H1 (cell line): ENCODE results near the gene CLIP3. TPM values are rescaled to one million over a fixed set of nuclear protein-coding genes. Genes with fewer than 3 reads are reported as not detected.

ENCODE experiments used
- CTCF ChIA-PET: fragments of 300-600 bp; sonication (Branson Sonifier 250); formaldehyde crosslinking; loops from one replicate; lab custom pipeline; 2021; ENCODE audit not compliant: partially characterized antibody; lab: Charles Lee
- POLR2A ChIA-PET: fragments of 300-600 bp; sonication (Branson Sonifier 250); formaldehyde crosslinking; loops from one replicate; lab custom pipeline; 2021; ENCODE audit warnings: inconsistent platforms; ENCODE audit not compliant: partially characterized antibody; lab: Charles Lee
- DNase-seq, 2 experiments: peaks; one replicate each; pipeline versions ENCODE4 v3.0.0 to v3.0.0-alpha.2; 2010 to 2022; ENCODE audit warnings: low spot score in 2 of 2, low read depth in 1 of 2, mixed read lengths in 1 of 2
- FAIRE-seq: peaks from 2 replicates; lab custom pipeline; 2011; peaks lifted over from hg19 to GRCh38; lab: Jason Lieb, UNC
- H2AFZ ChIP-seq: 2 replicates; pipeline ENCODE4 v1.8.1; 2012; ENCODE audit warnings: low read length, inconsistent platforms
- H2AK5ac ChIP-seq: 2 replicates; pipeline ENCODE4 v1.6.1; 2013; ENCODE audit warnings: low read depth, low read length
- H2BK120ac ChIP-seq: replicated peaks from 2 replicates; pipeline ENCODE3; 2013; ENCODE audit warnings: low read depth, low read length, inconsistent platforms
- H2BK12ac ChIP-seq: 2 replicates; pipeline ENCODE4 v1.6.1; 2013; ENCODE audit warnings: low read depth, low read length
- H2BK15ac ChIP-seq: 2 replicates; pipeline ENCODE4 v1.6.1; 2013; ENCODE audit warnings: low read length
- H2BK20ac ChIP-seq: 2 replicates; pipeline ENCODE4 v1.6.1; 2013; ENCODE audit warnings: low read length
- H2BK5ac ChIP-seq: 2 replicates; pipeline ENCODE4 v1.6.1; 2013; ENCODE audit warnings: low read depth, low read length
- H3K14ac ChIP-seq: 2 replicates; pipeline ENCODE4 v1.6.1; 2013; ENCODE audit warnings: inconsistent platforms; ENCODE audit not compliant: insufficient read length
- H3K18ac ChIP-seq: 2 replicates; pipeline ENCODE4 v1.6.1; 2013; ENCODE audit warnings: low read length; ENCODE audit errors: extremely low read depth
- H3K23ac ChIP-seq: 2 replicates; pipeline ENCODE4 v1.6.1; 2013; ENCODE audit warnings: inconsistent platforms; ENCODE audit not compliant: insufficient read length
- H3K23me2 ChIP-seq: 2 replicates; pipeline ENCODE4 v1.6.1; 2013; ENCODE audit warnings: low read depth, low read length
- H3K27ac ChIP-seq: 2 replicates; pipeline ENCODE4 v1.6.1; 2011; ENCODE audit warnings: low read depth, low read length, inconsistent platforms
- H3K27me3 ChIP-seq, 4 experiments: replicated peaks in 1 of 4; 1 replicate in 1 of 4; 2 replicates in 3 of 4; pipeline versions ENCODE4 v1.6.1 to v1.8.1; 2011 to 2013; ENCODE audit warnings: low read length in 3 of 4, mild to moderate bottlenecking in 3 of 4, inconsistent platforms in 2 of 4, mixed read lengths in 2 of 4, moderate library complexity in 1 of 4; ENCODE audit not compliant: control insufficient read depth in 3 of 4, insufficient read depth in 3 of 4; ENCODE audit errors: extremely low read depth in 1 of 4
- H3K36me3 ChIP-seq, 4 experiments: 2 replicates each; pipeline versions ENCODE4 v1.6.1 to v1.8.1; 2011 to 2013; ENCODE audit warnings: mild to moderate bottlenecking in 4 of 4, low read length in 3 of 4, moderate library complexity in 2 of 4, control low read depth in 1 of 4, inconsistent platforms in 1 of 4; ENCODE audit not compliant: insufficient read depth in 4 of 4, control insufficient read depth in 2 of 4
- H3K4ac ChIP-seq: replicated peaks from 2 replicates; pipeline ENCODE3; 2013; ENCODE audit warnings: low read length, low read depth, mixed read lengths, inconsistent platforms; ENCODE audit not compliant: insufficient read length
- H3K4me1 ChIP-seq, 4 experiments: replicated peaks in 1 of 4; 1 replicate in 1 of 4; 2 replicates in 3 of 4; pipeline versions ENCODE4 v1.6.1 to v1.8.1; 2011 to 2013; ENCODE audit warnings: low read length in 3 of 4, inconsistent platforms in 2 of 4, mixed read lengths in 1 of 4; ENCODE audit not compliant: insufficient read depth in 4 of 4, control insufficient read depth in 3 of 4
- H3K4me2 ChIP-seq, 2 experiments: 2 replicates each; pipeline versions ENCODE4 v1.6.1 to v1.8.1; 2011 to 2013; ENCODE audit warnings: low read depth in 2 of 2, low read length in 2 of 2, control low read depth in 1 of 2, inconsistent platforms in 1 of 2, mild to moderate bottlenecking in 1 of 2; ENCODE audit not compliant: insufficient read depth in 1 of 2
- H3K4me3 ChIP-seq, 4 experiments: fragments of 200-600, 300-600 bp in 1 of 4; sonication (generic), shearing (Covaris generic), sonication (Bioruptor Twin) in 1 of 4; 2 replicates each; pipeline versions ENCODE4 v1.5.1 to v1.8.1; 2011 to 2016; ENCODE audit warnings: low read length in 4 of 4, low read depth in 3 of 4, control low read depth in 2 of 4, inconsistent platforms in 2 of 4, mild to moderate bottlenecking in 2 of 4, mixed read lengths in 1 of 4, moderate library complexity in 1 of 4; ENCODE audit not compliant: insufficient read depth in 2 of 4; ENCODE audit errors: extremely low read depth in 1 of 4
- H3K56ac ChIP-seq: replicated peaks from 2 replicates; pipeline ENCODE3; 2013; ENCODE audit warnings: low read depth, mild to moderate bottlenecking, mixed read lengths, low read length, inconsistent platforms; ENCODE audit not compliant: insufficient read length
- H3K79me1 ChIP-seq: 2 replicates; pipeline ENCODE4 v1.6.1; 2013; ENCODE audit warnings: low read depth, low read length, control low read depth
- H3K79me2 ChIP-seq, 2 experiments: 2 replicates each; pipeline versions ENCODE4 v1.6.1 to v1.8.1; 2012 to 2013; ENCODE audit warnings: low read length in 2 of 2, mild to moderate bottlenecking in 2 of 2, inconsistent platforms in 1 of 2; ENCODE audit not compliant: insufficient read depth in 2 of 2, control insufficient read depth in 1 of 2
- H3K9ac ChIP-seq, 4 experiments: replicated peaks in 1 of 4; 1 replicate in 1 of 4; 2 replicates in 3 of 4; pipeline versions ENCODE4 v1.6.1 to v1.8.1; 2011 to 2013; ENCODE audit warnings: low read depth in 3 of 4, low read length in 3 of 4, control low read depth in 2 of 4, mild to moderate bottlenecking in 2 of 4, moderate library complexity in 2 of 4, inconsistent platforms in 1 of 4; ENCODE audit errors: extremely low read depth in 1 of 4
- H3K9me3 ChIP-seq, 2 experiments: 2 replicates each; pipeline versions ENCODE4 v1.6.1 to v1.8.1; 2012 to 2013; ENCODE audit warnings: mild to moderate bottlenecking in 2 of 2, moderate library complexity in 2 of 2, control low read depth in 1 of 2, inconsistent platforms in 1 of 2, low read depth in 1 of 2, low read length in 1 of 2, mixed read lengths in 1 of 2; ENCODE audit not compliant: insufficient read depth in 2 of 2
- H4K20me1 ChIP-seq, 2 experiments: replicated peaks in 1 of 2; 2 replicates each; pipeline versions ENCODE3 to v1.8.1; 2011 to 2013; ENCODE audit warnings: inconsistent platforms in 2 of 2, low read length in 2 of 2, mild to moderate bottlenecking in 1 of 2; ENCODE audit not compliant: insufficient read depth in 2 of 2, control insufficient read depth in 1 of 2
- H4K5ac ChIP-seq: 2 replicates; pipeline ENCODE4 v1.6.1; 2013; ENCODE audit warnings: low read length, low read depth, mixed read lengths, inconsistent platforms; ENCODE audit not compliant: insufficient read length
- H4K8ac ChIP-seq: 2 replicates; pipeline ENCODE4 v1.8.0; 2013; ENCODE audit warnings: mild to moderate bottlenecking, moderate library complexity, low read length, inconsistent platforms; ENCODE audit not compliant: insufficient read depth; ENCODE audit errors: extremely low read depth
- H4K91ac ChIP-seq: replicated peaks from 2 replicates; pipeline ENCODE3; 2013; ENCODE audit warnings: low read length, mixed read lengths, inconsistent platforms; ENCODE audit not compliant: insufficient read length
- CEBPB ChIP-seq: IDR thresholded peaks from 2 replicates; pipeline ENCODE4 v1.6.1; 2012; ENCODE audit warnings: low read depth, low read length
- CREB1 ChIP-seq: IDR thresholded peaks from 2 replicates; pipeline ENCODE4 v1.6.1; 2012; ENCODE audit warnings: inconsistent platforms
- E2F6 ChIP-seq: IDR thresholded peaks from 2 replicates; pipeline ENCODE4 v1.6.1; 2012; ENCODE audit warnings: inconsistent platforms
- EGR1 ChIP-seq: IDR thresholded peaks from 2 replicates; pipeline ENCODE4 v1.6.1; 2011; ENCODE audit warnings: low read depth, low read length, borderline replicate concordance
- JUND ChIP-seq: IDR thresholded peaks from 2 replicates; pipeline ENCODE4 v1.6.1; 2011; ENCODE audit warnings: mild to moderate bottlenecking, improper control_type of control experiment, low read length
- NRF1 ChIP-seq: IDR thresholded peaks from 2 replicates; pipeline ENCODE4 v1.6.1; 2011; ENCODE audit warnings: mild to moderate bottlenecking, low read depth, low read length, improper control_type of control experiment
- RAD21 ChIP-seq, 2 experiments: IDR thresholded peaks in 1 of 2; conservative IDR thresholded peaks in 1 of 2; 2 replicates each; pipeline ENCODE4 v1.6.1; 2011; ENCODE audit warnings: low read depth in 2 of 2, low read length in 2 of 2, improper control_type of control experiment in 1 of 2, inconsistent platforms in 1 of 2, mild to moderate bottlenecking in 1 of 2, moderate library complexity in 1 of 2
- RNF2 ChIP-seq: fragments of 200-900, 300-1000 bp; sonication (generic); IDR thresholded peaks from 2 replicates; pipeline ENCODE4 v1.7.1; 2016; ENCODE audit warnings: borderline replicate concordance, low read depth, mild to moderate bottlenecking, antibody characterized with exemption, low read length; ENCODE audit not compliant: poor library complexity, severe bottlenecking; ENCODE audit errors: missing control alignments
- SP4 ChIP-seq: IDR thresholded peaks from 2 replicates; pipeline ENCODE4 v1.6.1; 2012; ENCODE audit warnings: low read length, inconsistent platforms
- TAF7 ChIP-seq: optimal IDR thresholded peaks from 2 replicates; pipeline ENCODE3; 2011; ENCODE audit warnings: low read depth, mild to moderate bottlenecking, inconsistent platforms, low read length, moderate library complexity, borderline replicate concordance
- TBP ChIP-seq: IDR thresholded peaks from 2 replicates; pipeline ENCODE4 v1.6.1; 2011; ENCODE audit warnings: low read depth, low read length, improper control_type of control experiment
- WGBS, 2 experiments: shearing (Covaris generic) in 1 of 2; methylation state at CpG; one replicate each; pipeline versions ENCODE4 v1.1.6 to v1.1.7; 2013 to 2015; ENCODE audit warnings: low lambda C conversion rate in 2 of 2, mixed read lengths in 2 of 2, inconsistent platforms in 1 of 2, low coverage in 1 of 2, missing lambda C conversion rate in 1 of 2; ENCODE audit not compliant: insufficient replicate concordance in 2 of 2, insufficient coverage in 1 of 2, insufficient read length in 1 of 2; ENCODE audit errors: extremely low coverage in 1 of 2, missing lambda C conversion rate in 1 of 2; 5-methylcytosine and 5-hydroxymethylcytosine counted together
- polyA plus RNA-seq, 7 experiments: library from polyadenylated mRNA; depleted of rRNA in 3 of 7; stranded (reverse) in 5 of 7; unstranded in 2 of 7; fragments of >200 nt in 5 of 7; fragments of 200-250 nt in 2 of 7; gene quantifications; 1 replicate in 5 of 7; 2 replicates in 1 of 7; 4 replicates in 1 of 7; pipeline versions ENCODE4 v1.2.1 to v1.2.3, GENCODE V29; 2011 to 2013; ENCODE audit warnings: missing spikeins in 2 of 7, mixed read lengths in 2 of 7
- total RNA-seq: library from RNA; stranded (reverse); fragmentation: NEBNext Ultra II Directional; extraction: Animal tissue kit (Norgen Biotek cat#: 25700); gene quantifications from 2 replicates; pipeline ENCODE4 v1.2.1, GENCODE V29; 2021

Gene CLIP3
- total and polyA plus RNA-seq, 2 of the 8 experiments (the other 6 are each of a cell fraction or from before 2014, with no cell fraction given), result 5.9 to 21.7 TPM

- Histone ChIP-seq H2AK5ac (no peak overlapping the region), H3K23ac (no peak overlapping the region), H3K9ac (no peak overlapping the region), H4K20me1 (peaks cover 0 to 6% of the 10 kb centered on the region in 2 experiments), H2BK5ac (no peak overlapping the region), H3K56ac (no peak overlapping the region), H4K91ac (no peak overlapping the region), H3K27me3 (0 out of 7 replicates have a peak, but pooled peaks cover 0 to 5% (median 0%) of the 10 kb centered on the region in 4 experiments), H3K18ac (no peak overlapping the region), H2BK20ac (no peak overlapping the region), H3K4me1 (no peaks in the 10 kb centered on the region), H3K23me2 (no peaks in the 10 kb centered on the region), H4K5ac (no peak overlapping the region), H3K9me3 (no peaks in the 10 kb centered on the region), H3K4me2 (no peak overlapping the region), H3K36me3 (no peaks in the 10 kb centered on the region), H2AFZ (no peak overlapping the region), H3K4ac (no peak overlapping the region), H4K8ac (no peak overlapping the region), H3K79me1 (no peaks in the 10 kb centered on the region), H2BK15ac (no peak overlapping the region), H3K27ac (no peak overlapping the region), H2BK12ac (no peak overlapping the region), H3K4me3 (no peak overlapping the region), H3K14ac (no peak overlapping the region), H3K79me2 (no peaks in the 10 kb centered on the region), H2BK120ac (no peak overlapping the region)
- FAIRE-seq (no peak), DNase-seq (no peak)
- TF ChIP-seq NRF1, result no peak
- no peak for TF ChIP-seq TBP
- no peak for TF ChIP-seq CREB1
- no peak for TF ChIP-seq JUND
- no peak for TF ChIP-seq E2F6
- TF ChIP-seq TAF7, result no peak
- TF ChIP-seq CEBPB, result no peak
- no peak for TF ChIP-seq RAD21 (IDR thresholded peaks at IDR 0.05 in 1 of 2, conservative IDR thresholded peaks at IDR 0.05 in 1 of 2; ENCODE audit: low read depth in 2 of 2, low read length in 2 of 2)
- TF ChIP-seq RNF2, result no peak
- TF ChIP-seq SP4, result no peak
- TF ChIP-seq EGR1, result no peak
- POLR2A ChIA-PET, result no interaction called here
- 66% methylated on average over 3 of the region's 3 CpGs; no CpG with 5 or more reads in 1 of the 2 experiments for WGBS, 2 experiments
- CTCF ChIA-PET, result interaction anchor here (0.5 to 2.1 kb wide), 6 partner anchors 11 to 38 kb away, joined by 3 to 11 read pairs (median 4); no protein-coding TSS in a partner anchor
These were observed 65.9 kb downstream of the CLIP3 start for GRCh38 chr19:35966771-35967170.
